ENCODE data around the gene TMEM200A. TPM values are rescaled to one million over a fixed set of nuclear protein-coding genes. Genes with fewer than 3 reads are reported as not detected.

TMEM200A gene
- total and polyA plus RNA-seq, 2 donors (not counting 3 experiments of a cell fraction or from before 2014, with no cell fraction given) = 0.58 to 0.75 TPM

- Histone ChIP-seq H3K79me2 (ENCODE audit: control insufficient read depth, insufficient read depth, low read length) (no peaks in the 10 kb centered on the region), H2AFZ (ENCODE audit: low read depth, low read length) (no peak overlapping the region), H3K27me3 (ENCODE audit: control insufficient read depth in 2 of 2, insufficient read depth in 2 of 2, low read length in 2 of 2) (peaks cover 24 to 34% of the 10 kb centered on the region in 2 experiments), H3K27ac (ENCODE audit: insufficient read depth, low read depth, low read length) (no peak overlapping the region), H4K20me1 (replicated peaks; ENCODE audit: control insufficient read depth, extremely low read depth, insufficient read depth, low read length) (no peaks in the 10 kb centered on the region), H3K9ac (replicated peaks; ENCODE audit: extremely low read depth, insufficient read depth, low read length) (no peak overlapping the region), H3K4me3 (replicated peaks in 1 of 3; ENCODE audit: insufficient read depth in 1 of 3, low read depth in 1 of 3, low read length in 3 of 3) (no peak overlapping the region), H3K36me3 (ENCODE audit: control insufficient read depth in 2 of 2, extremely low read depth in 1 of 2, insufficient read depth in 2 of 2, low read length in 2 of 2) (no peaks in the 10 kb centered on the region), H3K4me1 (ENCODE audit: control insufficient read depth, extremely low read depth, insufficient read depth, low read length) (peaks cover 6% of the 10 kb centered on the region), H3K9me1 (replicated peaks; ENCODE audit: control insufficient read depth, extremely low read depth, insufficient read depth, low read length) (no peaks in the 10 kb centered on the region), H3K9me3 (replicated peaks; ENCODE audit: control insufficient read depth, insufficient read depth, low read length) (no peaks in the 10 kb centered on the region), H3K4me2 (ENCODE audit: insufficient read depth, low read length) (no peak overlapping the region)
- no peak for TF ChIP-seq POLR2AphosphoS5 (IDR thresholded peaks at IDR 0.05; ENCODE audit: insufficient read depth, low read depth, low read length)
- no peak for TF ChIP-seq MAX (IDR thresholded peaks at IDR 0.05; ENCODE audit: insufficient read depth, insufficient read length)
- TF ChIP-seq MYC (IDR thresholded peaks at IDR 0.05; ENCODE audit: low read depth, low read length) = no peak
- TF ChIP-seq POLR2A (IDR thresholded peaks at IDR 0.05; ENCODE audit: low read depth, low read length) = no peak
- TF ChIP-seq GATA2 (IDR thresholded peaks at IDR 0.05; ENCODE audit: insufficient read depth, insufficient read length, low read depth, low read length) = no peak
- no peak for TF ChIP-seq EZH2 (IDR thresholded peaks at IDR 0.05; ENCODE audit: borderline replicate concordance, low read depth, low read length, severe bottlenecking)
- no peak for TF ChIP-seq FOS (IDR thresholded peaks at IDR 0.05; ENCODE audit: borderline replicate concordance, insufficient read depth, low read length)
- no peak for TF ChIP-seq JUN (IDR thresholded peaks at IDR 0.05; ENCODE audit: borderline replicate concordance, insufficient read depth, insufficient read length, low read depth)
- no peak for TF ChIP-seq CTCF (IDR thresholded peaks at IDR 0.05; ENCODE audit: extremely low read depth in 1 of 2, insufficient read depth in 1 of 2, low read depth in 1 of 2, low read length in 2 of 2)
- FAIRE-seq (no peak), DNase-seq (ENCODE audit: low read depth, low spot score) (no peak)
- dilution Hi-C loops (cut with MboI; ENCODE audit: extremely low pct_ligation_motif_present, low sequenced_read_pairs) = no loop called here
- ChIA-PET POLR2A (no interaction called here), CTCF (interaction anchor here (0.8 to 5.9 kb wide), 4 partner anchors 16 to 474 kb away, joined by 3 to 161 read pairs (median 4); no protein-coding TSS in a partner anchor)
- intact Hi-C loops (cut with micrococcal nuclease) = loop anchor here (5.0 kb wide), 1 partner anchor 314 kb away; no protein-coding TSS in a partner anchor
- BruUV-seq (replicated peaks) = no TSS peak
Measured at GRCh38 chr6:130368576-130368975, 2.8 kb downstream of the TMEM200A start.

All from endothelial cell of umbilical vein (primary cell).